ENCODE measurements around the gene FCER2.
A peak's percentile ranks its signal among the peaks of the same experiment; 100 is the strongest.

Gene FCER2

GRCh38 chr19:7681340-7682174, 20.4 kb downstream of the FCER2 start:
- peaks cover 16% of the 10 kb centered on the region for H3K27me3 ChIP-seq (ENCODE audit: insufficient read depth, low read length)
- peak overlapping the region; percentile 37; the same call in 1 of the 2 replicates for H3K27ac ChIP-seq (ENCODE audit: low read depth, low read length)
- peak overlapping the region; percentile 82 for H3K9ac ChIP-seq (ENCODE audit: low read depth, low read length)
- peak overlapping the region; percentile 87 for H3K4me3 ChIP-seq (ENCODE audit: low read length)
- peaks cover 2% of the 10 kb centered on the region; the same call in 1 of the 2 replicates for H3K4me1 ChIP-seq (ENCODE audit: insufficient read depth, low read length)
- WGBS = 24% methylated on average over 43 of the region's 43 CpGs
- H3K9me3 ChIP-seq (ENCODE audit: insufficient read depth, low read depth, low read length) = no peaks in the 10 kb centered on the region
- H3K36me3 ChIP-seq (ENCODE audit: insufficient read depth, low read length) = peaks cover 11% of the 10 kb centered on the region

GRCh38 chr19:7680606-7681339, 21.2 kb downstream of the FCER2 start, which contains the start of gene TRAPPC5:
Gene TRAPPC5, plus strand, starts transcription at chr19:7680833. Its CDS starts 1,421 bp downstream, at chr19:7682254.
- H3K36me3 ChIP-seq (ENCODE audit: insufficient read depth, low read length) = peaks cover 11% of the 10 kb centered on the region
- no peaks in the 10 kb centered on the region for H3K9me3 ChIP-seq (ENCODE audit: insufficient read depth, low read depth, low read length)
- peaks cover 2% of the 10 kb centered on the region; the same call in 1 of the 2 replicates for H3K4me1 ChIP-seq (ENCODE audit: insufficient read depth, low read length)
- H3K4me3 ChIP-seq (ENCODE audit: low read length) = peak within 1 kb of the TSS; percentile 87
- peak within 1 kb of the TSS; percentile 82 for H3K9ac ChIP-seq (ENCODE audit: low read depth, low read length)
- H3K27me3 ChIP-seq (ENCODE audit: insufficient read depth, low read length) = peaks cover 19% of the 10 kb centered on the region
- under 1% methylated on average over 79 of the region's 79 CpGs for WGBS
- peak within 1 kb of the TSS; percentile 55; the same call in 1 of the 2 replicates for H3K27ac ChIP-seq (ENCODE audit: low read depth, low read length)

- Histone ChIP-seq H3K9me3 (ENCODE audit: insufficient read depth, low read depth, low read length) (no peaks in the 10 kb centered on the region), H3K9ac (ENCODE audit: low read depth, low read length) (no peak overlapping the region), H3K4me3 (ENCODE audit: low read length) (peak overlapping the region; percentile 87), H3K4me1 (ENCODE audit: insufficient read depth, low read length) (peaks cover 2% of the 10 kb centered on the region; the same call in 1 of the 2 replicates), H3K36me3 (ENCODE audit: insufficient read depth, low read length) (peaks cover 11% of the 10 kb centered on the region), H3K27ac (ENCODE audit: low read depth, low read length) (no peak overlapping the region), H3K27me3 (ENCODE audit: insufficient read depth, low read length) (peaks cover 19% of the 10 kb centered on the region)
- 61% methylated on average over 22 of the region's 22 CpGs for WGBS
These were observed 21.9 kb downstream of the FCER2 start for GRCh38 chr19:7679771-7680605.

GRCh38 chr19:7678971-7679751, 22.8 kb downstream of the FCER2 start:
- H3K27ac ChIP-seq (ENCODE audit: low read depth, low read length) = no peak overlapping the region
- no peaks in the 10 kb centered on the region for H3K9me3 ChIP-seq (ENCODE audit: insufficient read depth, low read depth, low read length)
- H3K9ac ChIP-seq (ENCODE audit: low read depth, low read length) = no peak overlapping the region
- peaks cover 19% of the 10 kb centered on the region for H3K27me3 ChIP-seq (ENCODE audit: insufficient read depth, low read length)
- H3K36me3 ChIP-seq (ENCODE audit: insufficient read depth, low read length) = peaks cover 11% of the 10 kb centered on the region
- 79% methylated on average over 30 of the region's 30 CpGs for WGBS
- H3K4me1 ChIP-seq (ENCODE audit: insufficient read depth, low read length) = peaks cover 2% of the 10 kb centered on the region; the same call in 1 of the 2 replicates
- no peak overlapping the region for H3K4me3 ChIP-seq (ENCODE audit: low read length)

- Histone ChIP-seq H3K27me3 (ENCODE audit: insufficient read depth, low read length) (peaks cover 19% of the 10 kb centered on the region), H3K27ac (ENCODE audit: low read depth, low read length) (no peak overlapping the region), H3K9me3 (ENCODE audit: insufficient read depth, low read depth, low read length) (no peaks in the 10 kb centered on the region), H3K9ac (ENCODE audit: low read depth, low read length) (no peak overlapping the region), H3K36me3 (ENCODE audit: insufficient read depth, low read length) (peaks cover 5% of the 10 kb centered on the region), H3K4me1 (ENCODE audit: insufficient read depth, low read length) (peaks cover 2% of the 10 kb centered on the region; the same call in 1 of the 2 replicates), H3K4me3 (ENCODE audit: low read length) (no peak overlapping the region)
- 35% methylated on average over 12 of the region's 12 CpGs for WGBS
These were observed 24.1 kb downstream of the FCER2 start for GRCh38 chr19:7677669-7678311.

- Histone ChIP-seq H3K36me3 (ENCODE audit: insufficient read depth, low read length) (no peaks in the 10 kb centered on the region), H3K9ac (ENCODE audit: low read depth, low read length) (no peak within 1 kb of the TSS), H3K27ac (ENCODE audit: low read depth, low read length) (no peak within 1 kb of the TSS), H3K27me3 (ENCODE audit: insufficient read depth, low read length) (peaks cover 28% of the 10 kb centered on the region), H3K9me3 (ENCODE audit: insufficient read depth, low read depth, low read length) (no peaks in the 10 kb centered on the region), H3K4me3 (ENCODE audit: low read length) (no peak within 1 kb of the TSS), H3K4me1 (ENCODE audit: insufficient read depth, low read length) (peaks cover 1% of the 10 kb centered on the region; the same call in 1 of the 2 replicates)
- 67% methylated on average over 10 of the region's 10 CpGs for WGBS
These were observed 25.1 kb downstream of the FCER2 start, which contains the start of gene MCEMP1 for GRCh38 chr19:7676854-7677253. Gene MCEMP1, plus strand, starts transcription at chr19:7677090. Its CDS starts 31 bp downstream, at chr19:7677121.

- Histone ChIP-seq H3K4me3 (ENCODE audit: low read length) (no peak overlapping the region), H3K27me3 (ENCODE audit: insufficient read depth, low read length) (peaks cover 33% of the 10 kb centered on the region), H3K9ac (ENCODE audit: low read depth, low read length) (no peak overlapping the region), H3K27ac (ENCODE audit: low read depth, low read length) (no peak overlapping the region), H3K9me3 (ENCODE audit: insufficient read depth, low read depth, low read length) (no peaks in the 10 kb centered on the region), H3K36me3 (ENCODE audit: insufficient read depth, low read length) (no peaks in the 10 kb centered on the region), H3K4me1 (ENCODE audit: insufficient read depth, low read length) (no peaks in the 10 kb centered on the region)
- 57% methylated on average over 7 of the region's 7 CpGs for WGBS
These were observed 25.6 kb downstream of the FCER2 start for GRCh38 chr19:7676376-7676775.

GRCh38 chr19:7674010-7675005, 27.6 kb downstream of the FCER2 start:
- H3K27me3 ChIP-seq (ENCODE audit: insufficient read depth, low read length) = peaks cover 50% of the 10 kb centered on the region
- H3K9ac ChIP-seq (ENCODE audit: low read depth, low read length) = no peak overlapping the region
- peak overlapping the region; percentile 8; the same call in 1 of the 2 replicates for H3K4me3 ChIP-seq (ENCODE audit: low read length)
- H3K27ac ChIP-seq (ENCODE audit: low read depth, low read length) = no peak overlapping the region
- 64% methylated on average over 21 of the region's 21 CpGs for WGBS
- no peaks in the 10 kb centered on the region for H3K9me3 ChIP-seq (ENCODE audit: insufficient read depth, low read depth, low read length)
- H3K36me3 ChIP-seq (ENCODE audit: insufficient read depth, low read length) = no peaks in the 10 kb centered on the region
- H3K4me1 ChIP-seq (ENCODE audit: insufficient read depth, low read length) = no peaks in the 10 kb centered on the region

- WGBS = 41% methylated on average over 9 of the region's 9 CpGs
- no peaks in the 10 kb centered on the region for H3K36me3 ChIP-seq (ENCODE audit: insufficient read depth, low read length)
- H3K27me3 ChIP-seq (ENCODE audit: insufficient read depth, low read length) = peaks cover 53% of the 10 kb centered on the region
- no peaks in the 10 kb centered on the region for H3K9me3 ChIP-seq (ENCODE audit: insufficient read depth, low read depth, low read length)
- no peaks in the 10 kb centered on the region for H3K4me1 ChIP-seq (ENCODE audit: insufficient read depth, low read length)
- H3K9ac ChIP-seq (ENCODE audit: low read depth, low read length) = no peak overlapping the region
- H3K4me3 ChIP-seq (ENCODE audit: low read length) = no peak overlapping the region
- H3K27ac ChIP-seq (ENCODE audit: low read depth, low read length) = no peak overlapping the region
These were observed 29.4 kb downstream of the FCER2 start for GRCh38 chr19:7672522-7672921.
